ENCODE data around the gene DRG2. TPM values are rescaled to one million over a fixed set of nuclear protein-coding genes. Genes with fewer than 3 reads are reported as not detected.

DRG2 gene
- total RNA-seq, 1 experiment from 2014 or later = 34.5 TPM

DNA sequence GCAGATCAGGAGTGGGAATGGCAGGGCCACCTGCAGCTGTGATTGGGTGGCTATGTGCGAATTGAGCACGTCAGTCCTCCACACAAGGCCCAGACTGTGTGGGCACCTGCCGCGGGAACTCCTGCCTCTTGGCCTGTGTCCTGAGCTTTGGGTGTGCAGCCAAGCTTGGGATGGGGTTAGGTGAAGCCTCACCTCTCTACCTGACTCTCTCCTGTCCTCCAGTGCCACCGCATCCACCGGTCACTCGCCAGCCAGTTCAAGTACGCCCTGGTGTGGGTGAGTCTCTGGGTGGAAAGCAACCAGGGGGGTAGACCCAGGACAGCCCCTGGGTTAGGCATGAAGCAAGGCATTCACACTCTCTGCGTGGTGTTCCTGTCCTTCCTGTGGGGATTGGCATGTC lies 18.5 kb downstream of the DRG2 start:
- Mint-ChIP-seq H3K4me1 (ENCODE audit: low read depth, unreplicated experiment) (no peaks in the 10 kb centered on the region), H3K27me3 (ENCODE audit: unreplicated experiment) (no peaks in the 10 kb centered on the region), H3K9me3 (ENCODE audit: low read depth, unreplicated experiment) (no peaks in the 10 kb centered on the region), H3K36me3 (ENCODE audit: insufficient read depth, unreplicated experiment) (peaks cover 18% of the 10 kb centered on the region), H3K27ac (ENCODE audit: unreplicated experiment) (no peak overlapping the region), H3K4me3 (ENCODE audit: low read depth, unreplicated experiment) (no peak overlapping the region)
- intact Hi-C loops (cut with micrococcal nuclease; ENCODE audit: unreplicated experiment) = no loop called here
- DNase-seq = no peak
- CTCF ChIA-PET = no interaction called here
- TF ChIP-seq, protein P1, sequence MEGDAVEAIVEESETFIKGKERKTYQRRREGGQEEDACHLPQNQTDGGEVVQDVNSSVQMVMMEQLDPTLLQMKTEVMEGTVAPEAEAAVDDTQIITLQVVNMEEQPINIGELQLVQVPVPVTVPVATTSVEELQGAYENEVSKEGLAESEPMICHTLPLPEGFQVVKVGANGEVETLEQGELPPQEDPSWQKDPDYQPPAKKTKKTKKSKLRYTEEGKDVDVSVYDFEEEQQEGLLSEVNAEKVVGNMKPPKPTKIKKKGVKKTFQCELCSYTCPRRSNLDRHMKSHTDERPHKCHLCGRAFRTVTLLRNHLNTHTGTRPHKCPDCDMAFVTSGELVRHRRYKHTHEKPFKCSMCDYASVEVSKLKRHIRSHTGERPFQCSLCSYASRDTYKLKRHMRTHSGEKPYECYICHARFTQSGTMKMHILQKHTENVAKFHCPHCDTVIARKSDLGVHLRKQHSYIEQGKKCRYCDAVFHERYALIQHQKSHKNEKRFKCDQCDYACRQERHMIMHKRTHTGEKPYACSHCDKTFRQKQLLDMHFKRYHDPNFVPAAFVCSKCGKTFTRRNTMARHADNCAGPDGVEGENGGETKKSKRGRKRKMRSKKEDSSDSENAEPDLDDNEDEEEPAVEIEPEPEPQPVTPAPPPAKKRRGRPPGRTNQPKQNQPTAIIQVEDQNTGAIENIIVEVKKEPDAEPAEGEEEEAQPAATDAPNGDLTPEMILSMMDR (IDR thresholded peaks at IDR 0.05; ENCODE audit: unreplicated experiment) = no peak
- no TSS peak for BruUV-seq (replicated peaks)

DNA sequence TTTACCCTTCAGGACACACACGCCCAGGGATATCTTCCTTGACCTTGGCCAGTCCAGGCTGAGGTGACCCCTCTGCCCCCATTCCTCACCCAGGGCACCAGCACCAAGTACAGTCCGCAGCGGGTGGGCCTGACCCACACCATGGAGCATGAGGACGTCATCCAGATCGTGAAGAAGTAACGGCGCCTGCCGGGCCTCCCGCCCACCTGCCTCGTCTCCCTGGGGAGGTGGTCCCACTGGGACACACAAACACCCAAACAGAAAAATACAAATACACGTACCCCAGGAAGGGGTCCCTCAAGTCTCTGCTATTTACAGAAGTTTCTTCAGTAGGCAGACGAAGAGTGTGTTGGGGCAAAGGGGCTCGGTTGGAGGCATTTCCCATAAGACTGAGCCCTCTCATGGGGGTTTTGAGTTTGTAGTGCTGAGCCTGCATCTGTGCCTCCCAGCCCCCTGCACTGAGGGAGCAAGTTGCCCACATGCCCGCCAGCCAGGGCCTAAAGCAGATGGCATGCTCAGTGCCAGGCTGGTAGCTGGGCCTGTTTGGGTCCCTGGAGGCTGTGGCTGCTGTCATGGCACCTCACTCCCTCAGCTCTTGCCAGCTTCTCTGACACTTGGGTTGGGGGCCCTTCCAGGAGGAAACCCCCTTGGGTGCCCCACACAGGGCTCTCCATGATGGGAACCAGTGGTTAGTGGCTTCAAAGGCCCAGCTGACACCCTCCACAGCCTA lies 19.5 kb downstream of the DRG2 start:
- Mint-ChIP-seq H3K36me3 (ENCODE audit: insufficient read depth, unreplicated experiment) (peaks cover 18% of the 10 kb centered on the region), H3K9me3 (ENCODE audit: low read depth, unreplicated experiment) (no peaks in the 10 kb centered on the region), H3K4me1 (ENCODE audit: low read depth, unreplicated experiment) (no peaks in the 10 kb centered on the region), H3K27me3 (ENCODE audit: unreplicated experiment) (no peaks in the 10 kb centered on the region), H3K27ac (ENCODE audit: unreplicated experiment) (no peak overlapping the region), H3K4me3 (ENCODE audit: low read depth, unreplicated experiment) (no peak overlapping the region)
- TF ChIP-seq, protein P1 (IDR thresholded peaks at IDR 0.05; ENCODE audit: unreplicated experiment) = no peak
- intact Hi-C loops (cut with micrococcal nuclease; ENCODE audit: unreplicated experiment) = no loop called here
- no peak for DNase-seq
- CTCF ChIA-PET = no interaction called here
- no TSS peak for BruUV-seq (replicated peaks)

DNA sequence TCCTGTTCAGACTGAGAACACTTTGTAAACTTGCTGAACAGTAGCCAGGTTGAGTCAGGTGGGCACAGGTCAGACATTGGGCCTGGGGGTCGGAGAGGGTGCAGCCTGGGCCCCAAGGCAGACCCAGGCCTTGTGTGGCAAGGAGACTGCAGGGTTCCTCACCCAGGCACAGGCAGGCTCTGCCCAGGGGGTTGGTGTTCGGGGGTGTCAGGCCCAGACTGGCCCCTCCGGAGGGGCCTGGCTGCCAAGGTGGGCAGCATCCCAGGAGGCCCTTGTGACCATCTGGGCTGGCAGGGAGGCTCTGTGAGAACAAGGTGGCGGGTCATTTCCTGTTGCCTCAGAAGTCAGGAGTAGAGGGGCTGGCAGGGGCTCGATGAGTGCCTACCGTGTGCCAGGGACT lies 20.2 kb downstream of the DRG2 start:
- Mint-ChIP-seq H3K36me3 (ENCODE audit: insufficient read depth, unreplicated experiment) (peaks cover 16% of the 10 kb centered on the region), H3K27ac (ENCODE audit: unreplicated experiment) (no peak overlapping the region), H3K27me3 (ENCODE audit: unreplicated experiment) (no peaks in the 10 kb centered on the region), H3K4me1 (ENCODE audit: low read depth, unreplicated experiment) (no peaks in the 10 kb centered on the region), H3K9me3 (ENCODE audit: low read depth, unreplicated experiment) (no peaks in the 10 kb centered on the region), H3K4me3 (ENCODE audit: low read depth, unreplicated experiment) (no peak overlapping the region)
- BruUV-seq (replicated peaks) = no TSS peak
- CTCF ChIA-PET = no interaction called here
- TF ChIP-seq, protein P1 (IDR thresholded peaks at IDR 0.05; ENCODE audit: unreplicated experiment) = no peak
- DNase-seq = no peak
- intact Hi-C loops (cut with micrococcal nuclease; ENCODE audit: unreplicated experiment) = no loop called here

DNA sequence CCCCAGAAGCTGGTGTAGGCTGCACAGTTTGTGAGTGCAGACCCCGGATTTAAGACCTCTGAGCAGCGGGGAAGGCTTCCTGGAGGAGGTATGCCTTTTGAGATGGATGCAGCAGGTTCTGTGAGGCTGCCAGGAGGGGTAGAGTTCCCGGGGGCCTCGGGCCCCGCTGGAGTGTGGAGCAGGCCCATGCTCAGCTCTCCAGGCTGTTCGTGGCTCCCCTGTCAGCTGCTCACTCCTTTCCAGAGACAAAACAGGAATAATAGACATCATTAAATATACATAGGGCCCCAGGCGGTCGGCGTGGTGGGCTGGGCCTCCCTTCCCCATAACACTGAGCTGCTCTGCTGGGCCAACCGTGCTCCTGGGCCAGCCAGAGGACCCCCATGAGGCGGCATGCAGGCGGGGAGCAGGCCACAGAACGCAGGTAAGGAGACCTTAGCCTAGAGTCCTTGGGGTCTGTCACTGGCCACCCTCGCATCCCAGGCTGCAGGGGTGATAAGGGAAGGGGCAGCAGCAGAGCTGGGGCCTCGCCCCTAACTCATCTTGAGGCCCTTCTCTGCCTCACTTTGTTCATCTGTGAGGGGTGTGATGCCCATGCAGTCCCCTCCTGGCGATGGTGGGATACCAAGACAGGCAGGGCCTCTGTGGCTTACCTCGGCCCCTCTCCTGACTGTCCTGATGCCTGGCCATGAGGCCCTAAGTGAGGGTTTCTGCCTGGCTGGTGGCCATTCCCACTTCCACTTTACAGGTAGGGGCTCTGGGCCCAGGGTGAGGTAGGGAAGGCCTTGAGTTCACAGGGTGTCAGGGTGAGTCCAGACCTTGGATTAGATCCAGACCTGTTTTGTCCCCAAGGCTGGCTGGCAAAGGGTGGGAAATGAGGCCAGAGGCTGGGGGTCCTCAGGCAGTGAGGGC lies 20.9 kb downstream of the DRG2 start, which contains the start of gene MYO15A:
TSS of gene MYO15A (plus strand) at position 356 of the 912 bp plus-strand sequence. CDS start 10,045 bp downstream, outside the sequence.
- Mint-ChIP-seq H3K4me3 (ENCODE audit: low read depth, unreplicated experiment) (no peak within 1 kb of the TSS), H3K9me3 (ENCODE audit: low read depth, unreplicated experiment) (no peaks in the 10 kb centered on the region), H3K27ac (ENCODE audit: unreplicated experiment) (no peak within 1 kb of the TSS), H3K36me3 (ENCODE audit: insufficient read depth, unreplicated experiment) (peaks cover 14% of the 10 kb centered on the region), H3K27me3 (ENCODE audit: unreplicated experiment) (no peaks in the 10 kb centered on the region), H3K4me1 (ENCODE audit: low read depth, unreplicated experiment) (no peaks in the 10 kb centered on the region)
- BruUV-seq (replicated peaks) = no TSS peak
- TF ChIP-seq, protein P1 (IDR thresholded peaks at IDR 0.05; ENCODE audit: unreplicated experiment) = no peak
- intact Hi-C loops (cut with micrococcal nuclease; ENCODE audit: unreplicated experiment) = no loop called here
- DNase-seq = no peak
- CTCF ChIA-PET = interaction anchor here (0.6 kb wide), 1 partner anchor 18 kb away, joined by 5 read pairs; no protein-coding TSS in a partner anchor
